K562 (cell line): ENCODE results near the gene WWOX.

Experiments
- CTCF ChIP-seq, 3 experiments: IDR thresholded peaks in 2 of 3; conservative IDR thresholded peaks in 1 of 3; 2 replicates each; pipeline ENCODE4 v1.5.1; 2011 to 2012; ENCODE audit warnings: low read length in 3 of 3, mild to moderate bottlenecking in 3 of 3, control low read depth in 2 of 3, improper control_type of control experiment in 1 of 3, inconsistent platforms in 1 of 3, low read depth in 1 of 3, mixed read lengths in 1 of 3, moderate library complexity in 1 of 3; ENCODE audit not compliant: insufficient read depth in 2 of 3
- ELF1 ChIP-seq: fragments of 200-800 bp; sonication (Bioruptor generic); IDR thresholded peaks from 2 replicates; pipeline ENCODE4 v1.6.1; 2016; ENCODE audit warnings: missing genetic modification characterization, missing compliant biosample characterization
- MNT ChIP-seq, 2 experiments: fragments of 450-650 bp; conservative IDR thresholded peaks; 2 replicates each; pipeline ENCODE4 v1.6.1; 2017; ENCODE audit warnings: mild to moderate bottlenecking in 2 of 2, moderate library complexity in 2 of 2
- MTA2 ChIP-seq: fragments of 450-650 bp; IDR thresholded peaks from 2 replicates; pipeline ENCODE4 v1.6.1; 2016; ENCODE audit warnings: low read depth
- ZNF184 ChIP-seq: sonication (generic); formaldehyde crosslinking; IDR thresholded peaks from 2 replicates; pipeline ENCODE4 v1.5.0; 2020; ENCODE audit warnings: missing genetic modification reagents

GRCh38 chr16:78485917-78486257 is 386.4 kb downstream of the WWOX start:
- TF ChIP-seq CTCF (IDR thresholded peaks at IDR 0.05 in 2 of 3, conservative IDR thresholded peaks at IDR 0.05 in 1 of 3; ENCODE audit: insufficient read depth in 2 of 3, low read depth in 1 of 3, low read length in 3 of 3) (no peak), MNT (conservative IDR thresholded peaks at IDR 0.05) (no peak), MTA2 (no peak), ELF1 (tag) (no peak), ZNF184 (CRISPR knock-in tag) (no peak)
